ENCODE data around the gene SPAG9. TPM values are rescaled to one million over a fixed set of nuclear protein-coding genes. Genes with fewer than 3 reads are reported as not detected.

The SPAG9 gene
- total RNA-seq, 1 experiment from 2014 or later, result 130 TPM

DNA sequence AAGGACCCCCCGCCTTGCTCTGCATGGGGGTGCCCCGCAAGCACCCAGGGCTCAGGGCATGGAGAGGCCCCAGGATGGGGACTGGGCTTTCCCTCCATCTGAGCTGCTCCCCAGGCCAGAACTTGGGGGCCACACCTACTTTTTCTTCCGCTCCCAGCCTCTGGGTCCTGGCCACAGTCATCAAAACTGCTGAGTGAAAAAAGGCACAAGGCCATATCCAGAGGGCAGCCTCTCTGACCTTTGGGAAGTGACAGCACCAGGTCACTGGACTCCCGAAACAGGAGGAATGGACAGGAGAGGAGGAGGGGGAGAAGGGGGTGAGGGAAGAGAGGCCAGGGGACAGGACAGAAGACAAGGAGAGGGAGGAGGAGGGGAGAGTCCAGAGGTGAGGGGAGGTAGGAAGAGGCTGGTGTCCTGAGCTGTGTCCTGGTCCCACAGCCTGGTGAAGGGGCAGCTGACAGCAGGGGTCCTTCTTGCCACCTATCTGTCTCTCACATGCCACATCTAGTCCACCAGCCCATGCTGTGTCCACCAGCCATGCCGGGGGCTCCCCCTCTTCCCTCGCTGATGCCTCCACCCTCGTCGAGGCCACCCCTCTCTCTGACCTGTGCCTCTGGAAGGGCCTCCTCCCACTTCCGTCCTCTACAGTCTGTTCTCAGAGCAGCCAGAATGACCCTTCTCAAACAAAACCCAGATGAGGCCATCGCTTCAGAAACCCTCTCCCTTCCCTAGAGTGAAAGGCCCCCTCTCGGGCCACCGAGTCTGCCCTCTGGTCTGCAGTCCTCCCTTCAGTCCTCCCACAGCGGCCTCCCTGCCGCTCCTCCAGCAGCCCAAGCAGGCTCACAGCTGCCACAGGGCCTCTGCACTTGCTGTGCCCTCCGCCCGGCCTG lies 180.6 kb downstream of the SPAG9 start:
- TF ChIP-seq, protein P1, sequence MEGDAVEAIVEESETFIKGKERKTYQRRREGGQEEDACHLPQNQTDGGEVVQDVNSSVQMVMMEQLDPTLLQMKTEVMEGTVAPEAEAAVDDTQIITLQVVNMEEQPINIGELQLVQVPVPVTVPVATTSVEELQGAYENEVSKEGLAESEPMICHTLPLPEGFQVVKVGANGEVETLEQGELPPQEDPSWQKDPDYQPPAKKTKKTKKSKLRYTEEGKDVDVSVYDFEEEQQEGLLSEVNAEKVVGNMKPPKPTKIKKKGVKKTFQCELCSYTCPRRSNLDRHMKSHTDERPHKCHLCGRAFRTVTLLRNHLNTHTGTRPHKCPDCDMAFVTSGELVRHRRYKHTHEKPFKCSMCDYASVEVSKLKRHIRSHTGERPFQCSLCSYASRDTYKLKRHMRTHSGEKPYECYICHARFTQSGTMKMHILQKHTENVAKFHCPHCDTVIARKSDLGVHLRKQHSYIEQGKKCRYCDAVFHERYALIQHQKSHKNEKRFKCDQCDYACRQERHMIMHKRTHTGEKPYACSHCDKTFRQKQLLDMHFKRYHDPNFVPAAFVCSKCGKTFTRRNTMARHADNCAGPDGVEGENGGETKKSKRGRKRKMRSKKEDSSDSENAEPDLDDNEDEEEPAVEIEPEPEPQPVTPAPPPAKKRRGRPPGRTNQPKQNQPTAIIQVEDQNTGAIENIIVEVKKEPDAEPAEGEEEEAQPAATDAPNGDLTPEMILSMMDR (IDR thresholded peaks at IDR 0.05; ENCODE audit: insufficient read depth in 1 of 2, low read depth in 1 of 2, low read length in 1 of 2, severe bottlenecking in 1 of 2, unreplicated experiment in 1 of 2), result no peak
- Mint-ChIP-seq H3K4me3 (ENCODE audit: unreplicated experiment) (no peak overlapping the region), H3K9me3 (ENCODE audit: unreplicated experiment) (no peaks in the 10 kb centered on the region), H3K4me1 (ENCODE audit: low read depth, unreplicated experiment) (peaks cover 26% of the 10 kb centered on the region), H3K27ac (ENCODE audit: unreplicated experiment) (no peak overlapping the region), H3K36me3 (ENCODE audit: insufficient read depth, unreplicated experiment) (peaks cover 6% of the 10 kb centered on the region), H3K27me3 (ENCODE audit: insufficient read depth, unreplicated experiment) (no peaks in the 10 kb centered on the region)
- peaks cover 29% of the 10 kb centered on the region for H3K4me1 ChIP-seq
- no TSS peak for BruUV-seq (replicated peaks)
- no peaks in the 10 kb centered on the region for H3K36me3 ChIP-seq (ENCODE audit: control insufficient read depth, insufficient read depth, low read length)
- DNase-seq, result no peak
- CTCF ChIA-PET, result interaction anchor here (1.2 to 2.5 kb wide), 2 partner anchors 76 to 87 kb away, joined by 3 to 10 read pairs; no protein-coding TSS in a partner anchor
- no peaks in the 10 kb centered on the region for H3K9me3 ChIP-seq
- intact Hi-C loops (cut with micrococcal nuclease; ENCODE audit: unreplicated experiment), result no loop called here
- H3K27me3 ChIP-seq (replicated peaks; ENCODE audit: control insufficient read depth, insufficient read depth, low read length), result no peaks in the 10 kb centered on the region
- no peak overlapping the region for H3K4me3 ChIP-seq (ENCODE audit: low read depth, low read length)
- POLR2A ChIA-PET, result interaction anchor here (0.8 to 1.9 kb wide), 3 partner anchors 73 to 79 kb away, joined by 3 to 10 read pairs (median 3); partner anchors contain the start of gene TOB1

DNA sequence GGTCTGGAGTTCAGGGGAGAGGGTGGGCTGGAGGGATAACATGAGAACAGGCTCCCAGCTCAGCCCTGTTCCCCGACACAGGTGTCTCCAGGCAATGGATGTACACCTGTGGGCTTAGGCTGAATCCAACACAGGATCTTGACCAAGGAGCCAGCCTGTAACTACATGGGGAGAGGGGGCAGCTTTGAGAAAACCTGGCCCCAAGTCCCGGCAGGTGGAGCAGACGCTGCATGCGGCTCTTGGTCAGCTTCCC lies 181.2 kb downstream of the SPAG9 start:
- no peak overlapping the region for H3K4me3 ChIP-seq (ENCODE audit: low read depth, low read length)
- H3K27me3 Mint-ChIP-seq (ENCODE audit: insufficient read depth, unreplicated experiment), result no peaks in the 10 kb centered on the region
- no peaks in the 10 kb centered on the region for H3K36me3 ChIP-seq (ENCODE audit: control insufficient read depth, insufficient read depth, low read length)
- peaks cover 26% of the 10 kb centered on the region for H3K4me1 ChIP-seq
- H3K27me3 ChIP-seq (replicated peaks; ENCODE audit: control insufficient read depth, insufficient read depth, low read length), result no peaks in the 10 kb centered on the region
- ChIA-PET CTCF (interaction anchor here (1.2 to 2.5 kb wide), 2 partner anchors 76 to 87 kb away, joined by 3 to 10 read pairs; no protein-coding TSS in a partner anchor), POLR2A (interaction anchor here (0.7 to 1.9 kb wide), 3 partner anchors 72 to 78 kb away, joined by 3 to 10 read pairs (median 3); partner anchors contain the start of gene TOB1)
- TF ChIP-seq, protein P1 (IDR thresholded peaks at IDR 0.05; ENCODE audit: insufficient read depth in 1 of 2, low read depth in 1 of 2, low read length in 1 of 2, severe bottlenecking in 1 of 2, unreplicated experiment in 1 of 2), result no peak
- H3K4me1 Mint-ChIP-seq (ENCODE audit: low read depth, unreplicated experiment), result peaks cover 26% of the 10 kb centered on the region
- intact Hi-C loops (cut with micrococcal nuclease; ENCODE audit: unreplicated experiment), result no loop called here
- H3K9me3 ChIP-seq, result no peaks in the 10 kb centered on the region
- no peaks in the 10 kb centered on the region for H3K9me3 Mint-ChIP-seq (ENCODE audit: unreplicated experiment)
- peak overlapping the region; percentile 34 for H3K27ac Mint-ChIP-seq (ENCODE audit: unreplicated experiment)
- H3K4me3 Mint-ChIP-seq (ENCODE audit: unreplicated experiment), result no peak overlapping the region
- DNase-seq, result no peak
- H3K36me3 Mint-ChIP-seq (ENCODE audit: insufficient read depth, unreplicated experiment), result peaks cover 6% of the 10 kb centered on the region
- BruUV-seq (replicated peaks), result no TSS peak

DNA sequence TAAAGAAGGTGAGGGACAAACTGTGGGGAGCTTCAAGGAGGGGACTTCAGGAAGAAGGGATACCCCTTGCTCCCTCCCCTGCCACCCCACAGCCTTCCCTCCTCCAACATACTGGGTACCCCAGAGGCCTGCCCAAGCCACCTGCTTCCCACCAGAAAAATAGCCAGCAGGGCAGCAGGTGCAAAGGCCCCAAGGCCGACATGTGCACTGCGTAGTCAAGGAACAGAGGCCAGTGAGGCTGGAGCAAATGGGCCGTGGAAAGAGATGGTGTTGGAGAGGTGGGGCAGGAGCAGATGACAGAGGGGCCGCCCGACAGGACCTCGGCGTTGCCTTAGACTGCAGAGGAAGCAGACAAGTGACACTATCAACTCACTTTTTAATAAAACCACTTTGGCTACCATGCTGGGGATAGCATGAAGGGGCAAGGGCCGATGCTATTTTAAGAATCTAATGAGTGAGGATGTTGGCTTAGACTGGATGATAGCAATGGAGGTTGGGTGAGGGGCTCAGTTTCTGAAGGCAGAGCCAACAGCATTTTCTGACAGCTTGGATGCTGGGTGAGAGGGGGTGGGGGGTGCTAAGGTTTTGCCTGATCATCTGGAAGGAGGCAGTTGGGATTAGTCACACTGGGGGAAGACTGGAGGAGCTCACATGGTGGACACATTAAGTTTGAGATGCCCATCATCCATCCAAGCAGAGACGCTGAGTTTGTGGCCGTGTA lies 181.7 kb downstream of the SPAG9 start:
- peaks cover 6% of the 10 kb centered on the region for H3K36me3 Mint-ChIP-seq (ENCODE audit: insufficient read depth, unreplicated experiment)
- H3K9me3 ChIP-seq, result no peaks in the 10 kb centered on the region
- H3K27me3 Mint-ChIP-seq (ENCODE audit: insufficient read depth, unreplicated experiment), result no peaks in the 10 kb centered on the region
- peak overlapping the region; percentile 34 for H3K27ac Mint-ChIP-seq (ENCODE audit: unreplicated experiment)
- no peaks in the 10 kb centered on the region for H3K9me3 Mint-ChIP-seq (ENCODE audit: unreplicated experiment)
- BruUV-seq (replicated peaks), result no TSS peak
- no peak overlapping the region for H3K4me3 ChIP-seq (ENCODE audit: low read depth, low read length)
- intact Hi-C loops (cut with micrococcal nuclease; ENCODE audit: unreplicated experiment), result no loop called here
- DNase-seq, result no peak
- TF ChIP-seq, protein P1 (IDR thresholded peaks at IDR 0.05; ENCODE audit: insufficient read depth in 1 of 2, low read depth in 1 of 2, low read length in 1 of 2, severe bottlenecking in 1 of 2, unreplicated experiment in 1 of 2), result no peak
- H3K36me3 ChIP-seq (ENCODE audit: control insufficient read depth, insufficient read depth, low read length), result no peaks in the 10 kb centered on the region
- ChIA-PET CTCF (interaction anchor here (1.2 to 2.5 kb wide), 2 partner anchors 75 to 86 kb away, joined by 3 to 10 read pairs; no protein-coding TSS in a partner anchor), POLR2A (interaction anchor here (0.6 to 1.9 kb wide), 4 partner anchors 33 to 78 kb away, joined by 3 to 12 read pairs (median 6); partner anchors contain the start of gene TOB1)
- H3K4me1 ChIP-seq, result peaks cover 22% of the 10 kb centered on the region
- no peak overlapping the region for H3K4me3 Mint-ChIP-seq (ENCODE audit: unreplicated experiment)
- H3K4me1 Mint-ChIP-seq (ENCODE audit: low read depth, unreplicated experiment), result peaks cover 26% of the 10 kb centered on the region
- H3K27me3 ChIP-seq (replicated peaks; ENCODE audit: control insufficient read depth, insufficient read depth, low read length), result no peaks in the 10 kb centered on the region
